H1 (cell line): Measurements from ENCODE around the gene KLF2. TPM values are rescaled to one million over a fixed set of nuclear protein-coding genes. Genes with fewer than 3 reads are reported as not detected.

Experiments used
- CTCF ChIA-PET: fragments of 300-600 bp; sonication (Branson Sonifier 250); formaldehyde crosslinking; loops from one replicate; lab custom pipeline; 2021; ENCODE audit not compliant: partially characterized antibody; lab: Charles Lee
- POLR2A ChIA-PET: fragments of 300-600 bp; sonication (Branson Sonifier 250); formaldehyde crosslinking; loops from one replicate; lab custom pipeline; 2021; ENCODE audit warnings: inconsistent platforms; ENCODE audit not compliant: partially characterized antibody; lab: Charles Lee
- DNase-seq, 2 experiments: peaks; one replicate each; pipeline versions ENCODE4 v3.0.0 to v3.0.0-alpha.2; 2010 to 2022; ENCODE audit warnings: low spot score in 2 of 2, low read depth in 1 of 2, mixed read lengths in 1 of 2
- FAIRE-seq: peaks from 2 replicates; lab custom pipeline; 2011; peaks lifted over from hg19 to GRCh38; lab: Jason Lieb, UNC
- H2AFZ ChIP-seq: 2 replicates; pipeline ENCODE4 v1.8.1; 2012; ENCODE audit warnings: low read length, inconsistent platforms
- H2AK5ac ChIP-seq: 2 replicates; pipeline ENCODE4 v1.6.1; 2013; ENCODE audit warnings: low read depth, low read length
- H2BK120ac ChIP-seq: replicated peaks from 2 replicates; pipeline ENCODE3; 2013; ENCODE audit warnings: low read depth, low read length, inconsistent platforms
- H2BK12ac ChIP-seq: 2 replicates; pipeline ENCODE4 v1.6.1; 2013; ENCODE audit warnings: low read depth, low read length
- H2BK15ac ChIP-seq: 2 replicates; pipeline ENCODE4 v1.6.1; 2013; ENCODE audit warnings: low read length
- H2BK20ac ChIP-seq: 2 replicates; pipeline ENCODE4 v1.6.1; 2013; ENCODE audit warnings: low read length
- H2BK5ac ChIP-seq: 2 replicates; pipeline ENCODE4 v1.6.1; 2013; ENCODE audit warnings: low read depth, low read length
- H3K14ac ChIP-seq: 2 replicates; pipeline ENCODE4 v1.6.1; 2013; ENCODE audit warnings: inconsistent platforms; ENCODE audit not compliant: insufficient read length
- H3K18ac ChIP-seq: 2 replicates; pipeline ENCODE4 v1.6.1; 2013; ENCODE audit warnings: low read length; ENCODE audit errors: extremely low read depth
- H3K23ac ChIP-seq: 2 replicates; pipeline ENCODE4 v1.6.1; 2013; ENCODE audit warnings: inconsistent platforms; ENCODE audit not compliant: insufficient read length
- H3K23me2 ChIP-seq: 2 replicates; pipeline ENCODE4 v1.6.1; 2013; ENCODE audit warnings: low read depth, low read length
- H3K27ac ChIP-seq: 2 replicates; pipeline ENCODE4 v1.6.1; 2011; ENCODE audit warnings: low read depth, low read length, inconsistent platforms
- H3K27me3 ChIP-seq, 4 experiments: replicated peaks in 1 of 4; 1 replicate in 1 of 4; 2 replicates in 3 of 4; pipeline versions ENCODE4 v1.6.1 to v1.8.1; 2011 to 2013; ENCODE audit warnings: low read length in 3 of 4, mild to moderate bottlenecking in 3 of 4, inconsistent platforms in 2 of 4, mixed read lengths in 2 of 4, moderate library complexity in 1 of 4; ENCODE audit not compliant: control insufficient read depth in 3 of 4, insufficient read depth in 3 of 4; ENCODE audit errors: extremely low read depth in 1 of 4
- H3K36me3 ChIP-seq, 4 experiments: 2 replicates each; pipeline versions ENCODE4 v1.6.1 to v1.8.1; 2011 to 2013; ENCODE audit warnings: mild to moderate bottlenecking in 4 of 4, low read length in 3 of 4, moderate library complexity in 2 of 4, control low read depth in 1 of 4, inconsistent platforms in 1 of 4; ENCODE audit not compliant: insufficient read depth in 4 of 4, control insufficient read depth in 2 of 4
- H3K4ac ChIP-seq: replicated peaks from 2 replicates; pipeline ENCODE3; 2013; ENCODE audit warnings: low read length, low read depth, mixed read lengths, inconsistent platforms; ENCODE audit not compliant: insufficient read length
- H3K4me1 ChIP-seq, 4 experiments: replicated peaks in 1 of 4; 1 replicate in 1 of 4; 2 replicates in 3 of 4; pipeline versions ENCODE4 v1.6.1 to v1.8.1; 2011 to 2013; ENCODE audit warnings: low read length in 3 of 4, inconsistent platforms in 2 of 4, mixed read lengths in 1 of 4; ENCODE audit not compliant: insufficient read depth in 4 of 4, control insufficient read depth in 3 of 4
- H3K4me2 ChIP-seq, 2 experiments: 2 replicates each; pipeline versions ENCODE4 v1.6.1 to v1.8.1; 2011 to 2013; ENCODE audit warnings: low read depth in 2 of 2, low read length in 2 of 2, control low read depth in 1 of 2, inconsistent platforms in 1 of 2, mild to moderate bottlenecking in 1 of 2; ENCODE audit not compliant: insufficient read depth in 1 of 2
- H3K4me3 ChIP-seq, 4 experiments: fragments of 200-600, 300-600 bp in 1 of 4; sonication (generic), shearing (Covaris generic), sonication (Bioruptor Twin) in 1 of 4; 2 replicates each; pipeline versions ENCODE4 v1.5.1 to v1.8.1; 2011 to 2016; ENCODE audit warnings: low read length in 4 of 4, low read depth in 3 of 4, control low read depth in 2 of 4, inconsistent platforms in 2 of 4, mild to moderate bottlenecking in 2 of 4, mixed read lengths in 1 of 4, moderate library complexity in 1 of 4; ENCODE audit not compliant: insufficient read depth in 2 of 4; ENCODE audit errors: extremely low read depth in 1 of 4
- H3K56ac ChIP-seq: replicated peaks from 2 replicates; pipeline ENCODE3; 2013; ENCODE audit warnings: low read depth, mild to moderate bottlenecking, mixed read lengths, low read length, inconsistent platforms; ENCODE audit not compliant: insufficient read length
- H3K79me1 ChIP-seq: 2 replicates; pipeline ENCODE4 v1.6.1; 2013; ENCODE audit warnings: low read depth, low read length, control low read depth
- H3K79me2 ChIP-seq, 2 experiments: 2 replicates each; pipeline versions ENCODE4 v1.6.1 to v1.8.1; 2012 to 2013; ENCODE audit warnings: low read length in 2 of 2, mild to moderate bottlenecking in 2 of 2, inconsistent platforms in 1 of 2; ENCODE audit not compliant: insufficient read depth in 2 of 2, control insufficient read depth in 1 of 2
- H3K9ac ChIP-seq, 4 experiments: replicated peaks in 1 of 4; 1 replicate in 1 of 4; 2 replicates in 3 of 4; pipeline versions ENCODE4 v1.6.1 to v1.8.1; 2011 to 2013; ENCODE audit warnings: low read depth in 3 of 4, low read length in 3 of 4, control low read depth in 2 of 4, mild to moderate bottlenecking in 2 of 4, moderate library complexity in 2 of 4, inconsistent platforms in 1 of 4; ENCODE audit errors: extremely low read depth in 1 of 4
- H3K9me3 ChIP-seq, 2 experiments: 2 replicates each; pipeline versions ENCODE4 v1.6.1 to v1.8.1; 2012 to 2013; ENCODE audit warnings: mild to moderate bottlenecking in 2 of 2, moderate library complexity in 2 of 2, control low read depth in 1 of 2, inconsistent platforms in 1 of 2, low read depth in 1 of 2, low read length in 1 of 2, mixed read lengths in 1 of 2; ENCODE audit not compliant: insufficient read depth in 2 of 2
- H4K20me1 ChIP-seq, 2 experiments: replicated peaks in 1 of 2; 2 replicates each; pipeline versions ENCODE3 to v1.8.1; 2011 to 2013; ENCODE audit warnings: inconsistent platforms in 2 of 2, low read length in 2 of 2, mild to moderate bottlenecking in 1 of 2; ENCODE audit not compliant: insufficient read depth in 2 of 2, control insufficient read depth in 1 of 2
- H4K5ac ChIP-seq: 2 replicates; pipeline ENCODE4 v1.6.1; 2013; ENCODE audit warnings: low read length, low read depth, mixed read lengths, inconsistent platforms; ENCODE audit not compliant: insufficient read length
- H4K8ac ChIP-seq: 2 replicates; pipeline ENCODE4 v1.8.0; 2013; ENCODE audit warnings: mild to moderate bottlenecking, moderate library complexity, low read length, inconsistent platforms; ENCODE audit not compliant: insufficient read depth; ENCODE audit errors: extremely low read depth
- H4K91ac ChIP-seq: replicated peaks from 2 replicates; pipeline ENCODE3; 2013; ENCODE audit warnings: low read length, mixed read lengths, inconsistent platforms; ENCODE audit not compliant: insufficient read length
- FOSL1 ChIP-seq: IDR thresholded peaks from 2 replicates; pipeline ENCODE4 v1.6.1; 2011; ENCODE audit warnings: mild to moderate bottlenecking, low read depth, low read length, moderate library complexity; ENCODE audit not compliant: insufficient read depth
- WGBS, 2 experiments: shearing (Covaris generic) in 1 of 2; methylation state at CpG; one replicate each; pipeline versions ENCODE4 v1.1.6 to v1.1.7; 2013 to 2015; ENCODE audit warnings: low lambda C conversion rate in 2 of 2, mixed read lengths in 2 of 2, inconsistent platforms in 1 of 2, low coverage in 1 of 2, missing lambda C conversion rate in 1 of 2; ENCODE audit not compliant: insufficient replicate concordance in 2 of 2, insufficient coverage in 1 of 2, insufficient read length in 1 of 2; ENCODE audit errors: extremely low coverage in 1 of 2, missing lambda C conversion rate in 1 of 2; 5-methylcytosine and 5-hydroxymethylcytosine counted together
- polyA plus RNA-seq, 7 experiments: library from polyadenylated mRNA; depleted of rRNA in 3 of 7; stranded (reverse) in 5 of 7; unstranded in 2 of 7; fragments of >200 nt in 5 of 7; fragments of 200-250 nt in 2 of 7; gene quantifications; 1 replicate in 5 of 7; 2 replicates in 1 of 7; 4 replicates in 1 of 7; pipeline versions ENCODE4 v1.2.1 to v1.2.3, GENCODE V29; 2011 to 2013; ENCODE audit warnings: missing spikeins in 2 of 7, mixed read lengths in 2 of 7
- total RNA-seq: library from RNA; stranded (reverse); fragmentation: NEBNext Ultra II Directional; extraction: Animal tissue kit (Norgen Biotek cat#: 25700); gene quantifications from 2 replicates; pipeline ENCODE4 v1.2.1, GENCODE V29; 2021

Gene KLF2
- total and polyA plus RNA-seq, 2 of the 8 experiments (the other 6 are each of a cell fraction or from before 2014, with no cell fraction given), result 0.19 to 0.33 TPM

DNA sequence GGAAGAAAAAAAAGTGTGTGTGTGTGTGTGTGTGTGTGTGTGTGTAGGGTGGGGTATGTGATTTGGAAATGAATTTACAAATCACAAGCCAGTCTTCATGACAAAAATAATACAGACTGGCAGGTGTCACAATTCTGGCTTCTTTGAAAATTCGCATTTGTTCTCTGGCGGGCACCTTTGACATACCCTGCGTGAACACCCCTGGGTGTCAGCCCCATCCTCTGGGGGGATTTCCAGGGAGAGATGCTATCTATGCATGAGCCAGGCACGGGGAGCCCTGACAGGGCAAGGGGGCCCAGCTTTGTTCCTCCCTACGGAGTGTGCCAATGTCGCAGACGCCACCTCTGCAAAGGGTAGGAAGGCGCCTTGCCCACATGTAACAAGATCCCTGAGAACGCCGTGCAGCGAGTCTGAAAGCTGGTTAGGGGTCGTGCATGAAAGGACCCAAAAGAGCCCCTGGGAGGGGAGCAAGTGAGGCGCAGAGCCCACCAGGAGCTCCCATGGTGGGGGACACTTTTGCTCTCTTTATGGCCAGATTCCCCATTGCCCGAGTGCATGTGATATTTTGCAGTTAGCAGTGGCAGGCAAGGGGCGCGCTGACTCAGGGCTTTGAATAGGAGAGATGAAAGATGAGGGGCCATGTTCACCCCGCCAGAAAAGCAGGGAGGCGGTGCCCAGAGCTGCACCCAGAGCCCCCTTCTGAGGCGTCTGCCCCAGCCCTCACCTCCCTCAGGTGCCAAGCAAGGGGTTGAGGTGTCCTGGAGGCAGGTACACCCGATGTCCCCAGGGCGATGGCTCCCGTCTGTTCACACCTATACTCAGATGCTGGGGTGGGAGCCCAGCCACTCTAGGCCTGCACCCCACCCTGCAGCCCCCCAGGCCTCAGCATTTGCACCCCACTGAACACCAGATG is 45.3 kb downstream of the KLF2 start:
- Histone ChIP-seq H3K23ac (no peak overlapping the region), H3K18ac (no peak overlapping the region), H3K9me3 (no peaks in the 10 kb centered on the region), H4K5ac (no peak overlapping the region), H2BK15ac (no peak overlapping the region), H2BK20ac (no peak overlapping the region), H2AK5ac (no peak overlapping the region), H4K91ac (no peak overlapping the region), H3K4me1 (peaks cover 0 to 6% (median 2%) of the 10 kb centered on the region in 4 experiments; a peak in 3 of 7 replicates), H3K79me1 (peaks cover 6% of the 10 kb centered on the region), H3K4me3 (no peak overlapping the region), H3K27ac (no peak overlapping the region), H3K4ac (no peak overlapping the region), H3K9ac (no peak overlapping the region), H3K79me2 (no peaks in the 10 kb centered on the region), H2BK12ac (no peak overlapping the region), H4K20me1 (peaks cover 2 to 17% of the 10 kb centered on the region in 2 experiments)
- 91% methylated on average over 22 of the region's 22 CpGs; no CpG with 5 or more reads in 1 of the 2 experiments for WGBS, 2 experiments
- POLR2A ChIA-PET, result no interaction called here
- no peak for FAIRE-seq
- CTCF ChIA-PET, result interaction anchor here (0.5 to 5.1 kb wide), 4 partner anchors 13 to 193 kb away, joined by 3 to 23 read pairs (median 11); no protein-coding TSS in a partner anchor
- no peak for TF ChIP-seq FOSL1
- TF ChIP-seq, all 59 proteins: peak for 0
- H4K8ac ChIP-seq, result no peak overlapping the region; the same call in 1 of the 2 replicates
- no peaks in the 10 kb centered on the region for H3K27me3 ChIP-seq
- H2AFZ ChIP-seq, result no peak overlapping the region
- H3K36me3 ChIP-seq, result peaks cover 0 to 4% (median 3%) of the 10 kb centered on the region in 4 experiments; a peak in 4 of 8 replicates
- no peak for DNase-seq
- H3K14ac ChIP-seq, result no peak overlapping the region
- no peak overlapping the region for H3K4me2 ChIP-seq
- H3K23me2 ChIP-seq, result 0 out of 2 replicates have a peak, but pooled peaks cover 7% of the 10 kb centered on the region
- H2BK5ac ChIP-seq, result no peak overlapping the region
- H3K56ac ChIP-seq, result no peak overlapping the region
- H2BK120ac ChIP-seq, result no peak overlapping the region
